HepG2 (cell line): ENCODE results near the gene INAFM2. TPM values are rescaled to one million over a fixed set of nuclear protein-coding genes. Genes with fewer than 3 reads are reported as not detected.

Experiments used
- ATAC-seq: fragments of 200-7000 bp; cut with Tn5 transposase; 3 replicates; pipeline ENCODE4 v1.9.1; 2020; ENCODE audit warnings: mild to moderate bottlenecking, moderate library complexity
- BruUV-seq: library from RNA; stranded (reverse); fragments of 400-500 nt; replicated peaks from 2 replicates; lab custom pipeline; 2021; lab: Mats Ljungman, UMichigan
- CTCF ChIA-PET: fragments of 300-600 bp; formaldehyde crosslinking; extraction: SDS; loops from one replicate; lab custom pipeline; 2021; ENCODE audit warnings: low total read pairs, inconsistent platforms, low intra/inter-chr PET ratio; lab: Yijun Ruan, JAX
- POLR2A ChIA-PET: fragments of 350-600 bp; sonication (Branson Sonifier 250); formaldehyde crosslinking; loops from one replicate; lab custom pipeline; 2020; ENCODE audit warnings: antibody characterized with exemption, inconsistent platforms; lab: Yijun Ruan, JAX
- DNase-seq: peaks from one replicate; pipeline ENCODE4 v3.0.0-alpha.2; 2015; ENCODE audit warnings: low spot score
- FAIRE-seq: peaks from 3 replicates; lab custom pipeline; 2011; peaks lifted over from hg19 to GRCh38; lab: Jason Lieb, UNC
- H2AFZ ChIP-seq: one replicate; pipeline ENCODE4 v1.6.1; 2011; ENCODE audit warnings: low read length, inconsistent platforms
- H3K27ac ChIP-seq: fragments of 300-600 bp; 3 replicates; pipeline ENCODE4 v1.8.0; 2011; ENCODE audit warnings: mixed run types, mild to moderate bottlenecking, mixed read lengths, low read length, inconsistent platforms; ENCODE audit not compliant: insufficient read depth; ENCODE audit errors: extremely low read length
- H3K27me3 ChIP-seq, 2 experiments: fragments of 200-600 bp in 1 of 2; 2 replicates in 1 of 2; 3 replicates in 1 of 2; pipeline versions ENCODE4 v1.6.0 to v1.8.0; 2011; ENCODE audit warnings: low read length in 2 of 2, mild to moderate bottlenecking in 2 of 2, moderate library complexity in 2 of 2, inconsistent platforms in 1 of 2; ENCODE audit not compliant: insufficient read depth in 2 of 2, control insufficient read depth in 1 of 2
- H3K36me3 ChIP-seq, 2 experiments: fragments of 200-600 bp in 1 of 2; replicated peaks in 1 of 2; 2 replicates in 1 of 2; 3 replicates in 1 of 2; pipeline versions ENCODE4 v1.5.1 to v1.8.0; 2011; ENCODE audit warnings: low read length in 2 of 2, inconsistent platforms in 1 of 2; ENCODE audit not compliant: insufficient read depth in 2 of 2, control insufficient read depth in 1 of 2
- H3K4me1 ChIP-seq: 2 replicates; pipeline ENCODE4 v1.5.1; 2012; ENCODE audit warnings: low read length, inconsistent platforms; ENCODE audit not compliant: insufficient read depth
- H3K4me2 ChIP-seq: 2 replicates; pipeline ENCODE4 v1.6.0; 2011; ENCODE audit warnings: low read depth, low read length, inconsistent platforms
- H3K4me3 ChIP-seq, 3 experiments: fragments of 200-600 bp in 1 of 3; sonication (generic), shearing (Covaris generic) in 1 of 3; replicated peaks in 1 of 3; 2 replicates each; pipeline ENCODE4 v1.5.1; 2011 to 2016; ENCODE audit warnings: low read length in 3 of 3, inconsistent platforms in 2 of 3, low read depth in 2 of 3, mild to moderate bottlenecking in 2 of 3, control low read depth in 1 of 3, mixed read lengths in 1 of 3; ENCODE audit not compliant: insufficient read depth in 1 of 3
- H3K79me2 ChIP-seq: one replicate; pipeline ENCODE4 v1.6.1; 2011; ENCODE audit warnings: low read length, inconsistent platforms; ENCODE audit not compliant: insufficient read depth
- H3K9ac ChIP-seq: 2 replicates; pipeline ENCODE4 v1.6.0; 2011; ENCODE audit warnings: mild to moderate bottlenecking, low read depth, low read length, inconsistent platforms; ENCODE audit not compliant: insufficient read depth
- H3K9me3 ChIP-seq: 2 replicates; pipeline ENCODE4 v1.5.1; 2012; ENCODE audit warnings: mild to moderate bottlenecking, low read length
- H4K20me1 ChIP-seq: 2 replicates; pipeline ENCODE4 v1.6.0; 2011; ENCODE audit warnings: inconsistent platforms, mild to moderate bottlenecking, low read length, moderate library complexity; ENCODE audit not compliant: insufficient read depth
- AHR ChIP-seq: IDR thresholded peaks from 2 replicates; pipeline ENCODE4 v1.6.1; 2018; ENCODE audit warnings: missing genetic modification reagents, missing compliant biosample characterization
- MEIS1 ChIP-seq: sonication (generic); formaldehyde crosslinking; IDR thresholded peaks from 2 replicates; pipeline ENCODE4 v1.9.0; 2021; ENCODE audit warnings: mild to moderate bottlenecking, missing genetic modification reagents, moderate library complexity, borderline replicate concordance
- MXD4 ChIP-seq: IDR thresholded peaks from 2 replicates; pipeline ENCODE4 v1.6.1; 2016; ENCODE audit warnings: mild to moderate bottlenecking, missing biosample characterization, missing genetic modification reagents
- PAX8 ChIP-seq: sonication (generic); formaldehyde crosslinking; IDR thresholded peaks from 2 replicates; pipeline ENCODE4 v1.8.0; 2022; ENCODE audit warnings: mild to moderate bottlenecking, missing genetic modification reagents, borderline replicate concordance
- RARG ChIP-seq: sonication (generic); formaldehyde crosslinking; IDR thresholded peaks from 2 replicates; pipeline ENCODE4 v1.4.0; 2020; ENCODE audit warnings: low read depth, mild to moderate bottlenecking, missing genetic modification reagents
- RBM22 ChIP-seq: fragments of 200-400 bp; formaldehyde crosslinking; optimal IDR thresholded peaks from 2 replicates; pipeline ENCODE3; 2017; ENCODE audit warnings: mild to moderate bottlenecking, low read length, moderate library complexity
- SP5 ChIP-seq: IDR thresholded peaks from 2 replicates; pipeline ENCODE4 v1.6.1; 2016; ENCODE audit warnings: low read depth, borderline replicate concordance
- THAP7 ChIP-seq: sonication (generic); formaldehyde crosslinking; IDR thresholded peaks from 2 replicates; pipeline ENCODE4 v1.8.1; 2023; ENCODE audit warnings: mild to moderate bottlenecking, missing genetic modification reagents
- ZFP37 ChIP-seq: sonication (generic); formaldehyde crosslinking; IDR thresholded peaks from 2 replicates; pipeline ENCODE4 v1.4.0; 2020; ENCODE audit warnings: missing genetic modification reagents, borderline replicate concordance
- ZNF235 ChIP-seq: sonication (generic); formaldehyde crosslinking; IDR thresholded peaks from 2 replicates; pipeline ENCODE4 v1.8.1; 2023; ENCODE audit warnings: mild to moderate bottlenecking, missing genetic modification reagents, borderline replicate concordance
- ZNF251 ChIP-seq: sonication (generic); formaldehyde crosslinking; IDR thresholded peaks from 2 replicates; pipeline ENCODE4 v1.9.0; 2021; ENCODE audit warnings: mild to moderate bottlenecking, missing genetic modification reagents
- ZNF3 ChIP-seq: IDR thresholded peaks from 2 replicates; pipeline ENCODE4 v1.7.0; 2017; ENCODE audit warnings: inconsistent platforms
- ZNF563 ChIP-seq: sonication (generic); formaldehyde crosslinking; IDR thresholded peaks from 2 replicates; pipeline ENCODE4 v1.8.0; 2022; ENCODE audit warnings: mild to moderate bottlenecking, moderate library complexity, missing genetic modification reagents
- ZNF564 ChIP-seq: sonication (generic); formaldehyde crosslinking; IDR thresholded peaks from 2 replicates; pipeline ENCODE4 v1.8.1; 2023; ENCODE audit warnings: mild to moderate bottlenecking, missing genetic modification reagents
- ZNF605 ChIP-seq: sonication (generic); formaldehyde crosslinking; IDR thresholded peaks from 2 replicates; pipeline ENCODE4 v1.8.0; 2022; ENCODE audit warnings: mild to moderate bottlenecking, missing genetic modification reagents
- ZNF703 ChIP-seq: sonication (generic); formaldehyde crosslinking; IDR thresholded peaks from 2 replicates; pipeline ENCODE4 v1.5.1; 2020; ENCODE audit warnings: missing genetic modification reagents, mild to moderate bottlenecking, moderate library complexity, borderline replicate concordance
- ZNF724P ChIP-seq: sonication (generic); formaldehyde crosslinking; IDR thresholded peaks from 2 replicates; pipeline ENCODE4 v1.8.0; 2022; ENCODE audit warnings: missing genetic modification reagents, borderline replicate concordance
- ZNF747 ChIP-seq: sonication (generic); formaldehyde crosslinking; IDR thresholded peaks from 2 replicates; pipeline ENCODE4 v1.8.1; 2023; ENCODE audit warnings: missing genetic modification reagents, mild to moderate bottlenecking, borderline replicate concordance
- ZNF761 ChIP-seq: sonication (generic); formaldehyde crosslinking; conservative IDR thresholded peaks from 2 replicates; pipeline ENCODE4 v1.4.0; 2020; ENCODE audit warnings: mild to moderate bottlenecking, missing genetic modification reagents
- ZNF784 ChIP-seq: sonication (generic); formaldehyde crosslinking; IDR thresholded peaks from 2 replicates; pipeline ENCODE4 v1.5.1; 2020; ENCODE audit warnings: missing genetic modification reagents, mild to moderate bottlenecking, borderline replicate concordance
- WGBS: methylation state at CpG from one replicate; pipeline ENCODE4 v1.1.6; 2017; ENCODE audit warnings: low lambda C conversion rate; 5-methylcytosine and 5-hydroxymethylcytosine counted together
- in situ Hi-C: cut with HindIII; loops from 2 replicates; pipeline ENCODE4 v1.10.0; 2017; ENCODE audit warnings: low pct_unique_long_range_greater_than_20kb; ENCODE audit not compliant: extremely low pct_ligation_motif_present
- intact Hi-C: fragments of 100-400 bp; cut with micrococcal nuclease; formaldehyde crosslinking; loops from one replicate; pipeline ENCODE4 v1.10.0; 2022; ENCODE audit not compliant: unreplicated experiment
- polyA plus RNA-seq, 8 experiments: library from polyadenylated mRNA; depleted of rRNA in 3 of 8; stranded (reverse) in 7 of 8; unstranded in 1 of 8; fragments of >200 nt; fragmentation: Illumina TruSeq in 4 of 8; extraction: Trizol in 4 of 8; gene quantifications; 2 replicates each; pipeline versions ENCODE4 v1.2.1 to v1.2.3, GENCODE V29; 2011 to 2016; ENCODE audit warnings: low read depth in 4 of 8, missing spikeins in 1 of 8, mixed read lengths in 1 of 8; ENCODE audit not compliant: insufficient read depth in 1 of 8
- total RNA-seq, 5 experiments: library from RNA; depleted of rRNA; stranded (reverse); fragments of >200 nt; fragmentation: Illumina TruSeq; extraction: Trizol; gene quantifications; 2 replicates each; pipeline ENCODE4 v1.2.3, GENCODE V29; 2016; ENCODE audit warnings: low read depth in 1 of 5
- TF ChIP-seq, protein P1 (sequence below): sonication (generic); formaldehyde crosslinking; IDR thresholded peaks from 2 replicates; pipeline ENCODE4 v1.4.0; 2020; ENCODE audit warnings: missing genetic modification reagents

INAFM2 gene
- total and polyA plus RNA-seq, 2 of the 13 experiments (the other 11 are each of a cell fraction or from before 2014, with no cell fraction given), result 5.5 to 6.5 TPM

- TF ChIP-seq MEIS1 (CRISPR knock-in tag), result no peak
- TF ChIP-seq AHR (CRISPR knock-in tag), result no peak
These were observed 40.1 kb downstream of the INAFM2 start (continued) for GRCh38 chr15:40363611-40364010.

GRCh38 chr15:40364251-40364650 is 40.8 kb downstream of the INAFM2 start:
- CTCF ChIA-PET, result no interaction called here
- in situ Hi-C loops, result no loop called here

More at GRCh38 chr15:40364251-40364650, 40.8 kb downstream of the INAFM2 start:
- no peak overlapping the region for H3K27ac ChIP-seq
- no peak for DNase-seq
- no peaks in the 10 kb centered on the region for H3K9me3 ChIP-seq
- TF ChIP-seq THAP7 (CRISPR knock-in tag) (no peak), ZNF563 (CRISPR knock-in tag) (no peak), ZNF747 (no peak), ZNF784 (CRISPR knock-in tag) (no peak), ZNF605 (CRISPR knock-in tag) (no peak), ZNF235 (CRISPR knock-in tag) (no peak), RBM22 (no peak), PAX8 (CRISPR knock-in tag) (no peak), ZNF761 (CRISPR knock-in tag) (no peak), ZNF3 (CRISPR knock-in tag) (no peak), ZNF724P (CRISPR knock-in tag) (no peak), SP5 (CRISPR knock-in tag) (no peak), ZNF703 (CRISPR knock-in tag) (no peak), ZNF564 (CRISPR knock-in tag) (no peak), RARG (CRISPR knock-in tag) (no peak), ZFP37 (CRISPR knock-in tag) (no peak), MXD4 (CRISPR knock-in tag) (no peak), ZNF251 (no peak)
- TF ChIP-seq, protein P1, sequence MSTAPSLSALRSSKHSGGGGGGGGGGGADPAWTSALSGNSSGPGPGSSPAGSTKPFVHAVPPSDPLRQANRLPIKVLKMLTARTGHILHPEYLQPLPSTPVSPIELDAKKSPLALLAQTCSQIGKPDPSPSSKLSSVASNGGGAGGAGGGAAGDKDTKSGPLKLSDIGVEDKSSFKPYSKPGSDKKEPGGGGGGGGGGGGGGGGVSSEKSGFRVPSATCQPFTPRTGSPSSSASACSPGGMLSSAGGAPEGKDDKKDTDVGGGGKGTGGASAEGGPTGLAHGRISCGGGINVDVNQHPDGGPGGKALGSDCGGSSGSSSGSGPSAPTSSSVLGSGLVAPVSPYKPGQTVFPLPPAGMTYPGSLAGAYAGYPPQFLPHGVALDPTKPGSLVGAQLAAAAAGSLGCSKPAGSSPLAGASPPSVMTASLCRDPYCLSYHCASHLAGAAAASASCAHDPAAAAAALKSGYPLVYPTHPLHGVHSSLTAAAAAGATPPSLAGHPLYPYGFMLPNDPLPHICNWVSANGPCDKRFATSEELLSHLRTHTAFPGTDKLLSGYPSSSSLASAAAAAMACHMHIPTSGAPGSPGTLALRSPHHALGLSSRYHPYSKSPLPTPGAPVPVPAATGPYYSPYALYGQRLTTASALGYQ (CRISPR knock-in tag), result no peak
- no peak for ATAC-seq
- no peak overlapping the region for H3K4me2 ChIP-seq
- no peak overlapping the region for H3K9ac ChIP-seq
- intact Hi-C loops, result no loop called here
- FAIRE-seq, result no peak
- no peaks in the 10 kb centered on the region for H3K4me1 ChIP-seq
- no peak overlapping the region for H2AFZ ChIP-seq
- H3K27me3 ChIP-seq, result peaks cover 13 to 78% of the 10 kb centered on the region in 2 experiments
- H3K79me2 ChIP-seq, result no peaks in the 10 kb centered on the region
- WGBS, result 2% methylated on average over 6 of the region's 6 CpGs
- no peaks in the 10 kb centered on the region for H3K36me3 ChIP-seq
- H3K4me3 ChIP-seq, result no peak overlapping the region
- H4K20me1 ChIP-seq, result no peaks in the 10 kb centered on the region
- POLR2A ChIA-PET, result no interaction called here
- no TSS peak for BruUV-seq
